Body of pancreas (tissue), 4 donors: Measurements from ENCODE around the gene RNF5. TPM values are rescaled to one million over a fixed set of nuclear protein-coding genes. Genes with fewer than 3 reads are reported as not detected.

Experiments used
- ATAC-seq: fragments of 150-250 bp; one replicate; pipeline ENCODE4 v1.9.1; 2016
- DNase-seq, 4 donors: peaks; one replicate each; pipeline ENCODE4 v3.0.0-alpha.2; 2019
- H3K27ac ChIP-seq, 4 donors: fragments of 200-600 bp; sonication (generic); 1 replicate in 3 of 4; 2 replicates in 1 of 4; pipeline versions ENCODE4 v1.5.1 to v1.6.1; 2016 to 2019; ENCODE audit warnings: mild to moderate bottlenecking in 1 of 4, mixed read lengths in 1 of 4, moderate library complexity in 1 of 4
- H3K27me3 ChIP-seq, 2 donors: fragments of 200-600 bp; sonication (generic); one replicate each; pipeline ENCODE4 v1.6.0; 2016; ENCODE audit warnings: mild to moderate bottlenecking in 1 of 2
- H3K36me3 ChIP-seq, 2 donors: fragments of 200-600 bp; sonication (generic); replicated peaks in 1 of 2; 2 replicates each; pipeline ENCODE4 v1.5.1; 2016; ENCODE audit warnings: low read depth in 2 of 2; ENCODE audit not compliant: insufficient read depth in 1 of 2
- H3K4me1 ChIP-seq: fragments of 200-600 bp; sonication (generic); one replicate; pipeline ENCODE4 v1.6.0; 2016
- H3K4me3 ChIP-seq, 2 donors: fragments of 200-600 bp; sonication (generic); 1 replicate in 1 of 2; 2 replicates in 1 of 2; pipeline ENCODE4 v1.5.1; 2016 to 2019
- H3K9me3 ChIP-seq, 3 donors: fragments of 200-600 bp; sonication (generic); 1 replicate in 2 of 3; 2 replicates in 1 of 3; pipeline ENCODE4 v1.5.1; 2016
- POLR2A ChIP-seq, 3 donors: fragments of 450-650 bp; IDR thresholded peaks; one replicate each; pipeline ENCODE4 v1.6.1; 2016; ENCODE audit warnings: antibody characterized with exemption in 3 of 3, mild to moderate bottlenecking in 2 of 3
- WGBS, 2 donors: methylation state at CpG; one replicate each; pipeline ENCODE4 v1.1.5; 2017; 5-methylcytosine and 5-hydroxymethylcytosine counted together
- intact Hi-C: fragments of 100-400 bp; cut with DNase I; formaldehyde crosslinking; loops from one replicate; pipeline ENCODE4 v1.15.1; 2023
- total RNA-seq, 2 donors: library from RNA; depleted of rRNA; stranded (reverse); fragments of >200 nt; gene quantifications; one replicate each; pipeline ENCODE4 v1.1.0, GENCODE V29; 2016
- TF ChIP-seq, protein P1 (sequence below), 7 experiments: fragments of 450-650 bp in 4 of 7; fragments of 200-600 bp in 3 of 7; sonication (generic) in 3 of 7; IDR thresholded peaks; one replicate each; pipeline ENCODE4 v1.5.1; 2016 to 2019; ENCODE audit warnings: antibody characterized with exemption in 7 of 7

Gene RNF5
- total RNA-seq, 2 donors from 2014 or later, result 34.0 to 62.0 TPM

GRCh38 chr6:32181148-32181702 is 3.0 kb downstream of the RNF5 start:
- intact Hi-C loops, result no loop called here
- DNase-seq (no peak), ATAC-seq (no peak)
- WGBS, 2 donors, result 89% methylated on average over 15 of the region's 15 CpGs
- no peaks in the 10 kb centered on the region for H3K9me3 ChIP-seq
- H3K4me1 ChIP-seq, result peaks cover 35% of the 10 kb centered on the region
- peaks cover 0 to 4% of the 10 kb centered on the region in 2 donors for H3K36me3 ChIP-seq
- no peaks in the 10 kb centered on the region for H3K27me3 ChIP-seq
- H3K27ac ChIP-seq, result no peak overlapping the region
- H3K4me3 ChIP-seq, result no peak overlapping the region
- no peak for TF ChIP-seq POLR2A (IDR thresholded peaks at IDR 0.05)

DNA sequence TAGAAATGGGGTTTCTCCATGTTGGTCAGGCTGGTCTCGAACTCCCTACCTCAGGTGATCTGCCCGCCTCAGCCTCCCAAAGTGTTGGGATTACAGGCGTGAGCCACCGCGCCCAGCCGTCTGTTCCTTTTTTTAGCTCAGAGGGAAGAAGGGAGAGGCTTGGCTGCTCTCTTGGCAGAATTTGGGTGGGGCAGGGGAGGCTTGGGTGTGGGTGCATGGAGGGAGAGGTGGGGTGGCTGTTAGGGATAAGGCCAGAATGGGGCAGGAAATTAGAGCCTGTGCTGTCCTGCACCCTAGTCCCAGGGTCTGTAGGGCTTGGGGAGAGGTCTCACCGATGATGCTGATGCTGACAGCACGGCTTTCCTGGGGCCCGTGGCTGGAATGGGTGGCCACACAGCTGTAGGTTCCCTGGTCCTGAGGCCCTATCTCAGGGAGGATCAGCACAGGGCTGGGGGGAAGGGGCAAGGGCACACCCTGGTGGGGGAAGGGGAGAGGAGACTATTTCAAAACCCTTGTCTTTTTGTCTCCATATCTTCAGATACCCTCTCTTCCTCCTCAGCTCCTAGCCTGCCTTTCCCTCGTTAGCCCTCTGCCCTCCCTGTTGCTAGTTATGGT is 3.8 kb downstream of the RNF5 start:
- Histone ChIP-seq H3K27me3 (no peaks in the 10 kb centered on the region), H3K9me3 (no peaks in the 10 kb centered on the region), H3K36me3 (peaks cover 0 to 6% of the 10 kb centered on the region in 2 donors), H3K4me1 (peaks cover 30% of the 10 kb centered on the region), H3K4me3 (no peak overlapping the region), H3K27ac (no peak overlapping the region)
- DNase-seq (no peak), ATAC-seq (no peak)
- no peak for TF ChIP-seq POLR2A (IDR thresholded peaks at IDR 0.05)
- TF ChIP-seq, protein P1, sequence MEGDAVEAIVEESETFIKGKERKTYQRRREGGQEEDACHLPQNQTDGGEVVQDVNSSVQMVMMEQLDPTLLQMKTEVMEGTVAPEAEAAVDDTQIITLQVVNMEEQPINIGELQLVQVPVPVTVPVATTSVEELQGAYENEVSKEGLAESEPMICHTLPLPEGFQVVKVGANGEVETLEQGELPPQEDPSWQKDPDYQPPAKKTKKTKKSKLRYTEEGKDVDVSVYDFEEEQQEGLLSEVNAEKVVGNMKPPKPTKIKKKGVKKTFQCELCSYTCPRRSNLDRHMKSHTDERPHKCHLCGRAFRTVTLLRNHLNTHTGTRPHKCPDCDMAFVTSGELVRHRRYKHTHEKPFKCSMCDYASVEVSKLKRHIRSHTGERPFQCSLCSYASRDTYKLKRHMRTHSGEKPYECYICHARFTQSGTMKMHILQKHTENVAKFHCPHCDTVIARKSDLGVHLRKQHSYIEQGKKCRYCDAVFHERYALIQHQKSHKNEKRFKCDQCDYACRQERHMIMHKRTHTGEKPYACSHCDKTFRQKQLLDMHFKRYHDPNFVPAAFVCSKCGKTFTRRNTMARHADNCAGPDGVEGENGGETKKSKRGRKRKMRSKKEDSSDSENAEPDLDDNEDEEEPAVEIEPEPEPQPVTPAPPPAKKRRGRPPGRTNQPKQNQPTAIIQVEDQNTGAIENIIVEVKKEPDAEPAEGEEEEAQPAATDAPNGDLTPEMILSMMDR (IDR thresholded peaks at IDR 0.05), result no peak
- 85 to 89% methylated on average over 7 to 10 of the region's 10 CpGs for WGBS, 2 donors
- intact Hi-C loops, result no loop called here

- intact Hi-C loops, result no loop called here
- peaks cover 0 to 6% of the 10 kb centered on the region in 2 donors for H3K36me3 ChIP-seq
- ATAC-seq (no peak), DNase-seq (no peak)
- WGBS, 2 donors, result 85 to 97% methylated on average over 10 of the region's 10 CpGs
- TF ChIP-seq POLR2A (IDR thresholded peaks at IDR 0.05), result no peak
- TF ChIP-seq, protein P1 (IDR thresholded peaks at IDR 0.05), result no peak
- H3K27me3 ChIP-seq, result no peaks in the 10 kb centered on the region
- no peak overlapping the region for H3K4me3 ChIP-seq
- H3K4me1 ChIP-seq, result peaks cover 26% of the 10 kb centered on the region
- no peak overlapping the region for H3K27ac ChIP-seq
- no peaks in the 10 kb centered on the region for H3K9me3 ChIP-seq
These were observed 4.4 kb downstream of the RNF5 start for GRCh38 chr6:32182555-32182981.

DNA sequence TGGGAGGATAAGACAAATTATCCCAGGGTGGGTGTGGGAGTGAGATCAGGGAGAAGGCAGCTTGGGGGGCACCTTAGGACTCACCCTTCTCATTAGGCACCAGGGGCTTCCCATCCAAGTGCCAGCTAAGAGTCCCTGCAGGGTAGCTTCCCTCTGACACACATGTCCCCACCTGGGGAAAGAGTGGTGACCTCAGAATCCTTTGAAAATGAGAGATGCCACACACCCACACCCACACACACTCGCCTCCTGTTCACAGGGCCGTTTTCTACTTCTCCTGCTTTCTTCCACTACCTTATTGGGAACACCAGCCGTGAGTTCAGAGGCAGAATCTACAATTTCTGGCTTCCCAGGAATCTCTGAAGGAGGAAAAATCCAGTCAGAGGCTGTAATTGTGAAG is 4.8 kb downstream of the RNF5 start:
- no peak for ATAC-seq
- peaks cover 0 to 6% of the 10 kb centered on the region in 2 donors for H3K36me3 ChIP-seq
- DNase-seq, result no peak
- H3K27me3 ChIP-seq, result no peaks in the 10 kb centered on the region
- H3K9me3 ChIP-seq, result no peaks in the 10 kb centered on the region
- peak overlapping the region in 1 of 4 donors; percentile 13 for H3K27ac ChIP-seq
- peaks cover 26% of the 10 kb centered on the region for H3K4me1 ChIP-seq
- intact Hi-C loops, result no loop called here
- WGBS, 2 donors, result 67 to 82% methylated on average over 3 of the region's 3 CpGs
- TF ChIP-seq, protein P1 (IDR thresholded peaks at IDR 0.05), result no peak
- TF ChIP-seq POLR2A (IDR thresholded peaks at IDR 0.05), result no peak
- no peak overlapping the region for H3K4me3 ChIP-seq

- Histone ChIP-seq H3K4me1 (peaks cover 32% of the 10 kb centered on the region), H3K27ac (peak overlapping the region in 2 of 4 donors; percentile 12 to 13), H3K27me3 (no peaks in the 10 kb centered on the region), H3K9me3 (no peaks in the 10 kb centered on the region), H3K4me3 (no peak overlapping the region), H3K36me3 (peaks cover 0 to 6% of the 10 kb centered on the region in 2 donors)
- 87 to 88% methylated on average over 15 of the region's 15 CpGs for WGBS, 2 donors
- DNase-seq (no peak), ATAC-seq (no peak)
- TF ChIP-seq, protein P1 (IDR thresholded peaks at IDR 0.05), result no peak
- TF ChIP-seq POLR2A (IDR thresholded peaks at IDR 0.05), result no peak
- intact Hi-C loops, result no loop called here
These were observed 5.4 kb downstream of the RNF5 start for GRCh38 chr6:32183483-32184083.
